Measurements from ENCODE around the gene NEK8. TPM values are rescaled to one million over a fixed set of nuclear protein-coding genes. Genes with fewer than 3 reads are reported as not detected.

The NEK8 gene
- total and polyA plus RNA-seq, 7 donors: 0.16 to 6.3 (median 1.6) TPM

- Histone ChIP-seq H3K9me3 (no peaks in the 10 kb centered on the region), H3K4me1 (peaks cover 0 to 38% (median 35%) of the 10 kb centered on the region in 4 donors), H3K27ac (no peak overlapping the region), H3K36me3 (peaks cover 0 to 25% (median 16%) of the 10 kb centered on the region in 4 donors), H3K27me3 (no peaks in the 10 kb centered on the region), H3K4me3 (no peak overlapping the region)
- no peak for TF ChIP-seq EP300 (IDR thresholded peaks at IDR 0.05)
- TF ChIP-seq POLR2A (IDR thresholded peaks at IDR 0.05): no peak
- TF ChIP-seq CTCF (IDR thresholded peaks at IDR 0.05): no peak
- TF ChIP-seq POLR2AphosphoS5 (IDR thresholded peaks at IDR 0.05): no peak
- DNase-seq: no peak
- WGBS, 2 donors: 66 to 85% methylated on average over 7 of the region's 7 CpGs
- intact Hi-C loops (cut with DNase I): loop anchor here (5.0 kb wide), 2 partner anchors 51 to 66 kb away; partner anchors contain the start of genes BLTP2, SDF2 and SUPT6H
These were observed 15.7 kb upstream of the NEK8 start for GRCh38 chr17:28712705-28713415.

GRCh38 chr17:28714281-28714680 lies 14.3 kb upstream of the NEK8 start:
- DNase-seq: no peak
- no peak overlapping the region for H3K4me3 ChIP-seq
- peaks cover 0 to 50% (median 49%) of the 10 kb centered on the region in 4 donors for H3K4me1 ChIP-seq
- TF ChIP-seq POLR2AphosphoS5 (IDR thresholded peaks at IDR 0.05) (no peak), CTCF (IDR thresholded peaks at IDR 0.05) (no peak), EP300 (IDR thresholded peaks at IDR 0.05) (no peak), POLR2A (IDR thresholded peaks at IDR 0.05) (no peak)
- H3K27ac ChIP-seq: no peak overlapping the region
- no peaks in the 10 kb centered on the region for H3K27me3 ChIP-seq
- no peaks in the 10 kb centered on the region for H3K9me3 ChIP-seq
- WGBS, 2 donors: 79 to 92% methylated on average over 3 of the region's 3 CpGs
- H3K36me3 ChIP-seq: peaks cover 0 to 25% (median 16%) of the 10 kb centered on the region in 4 donors
- intact Hi-C loops (cut with DNase I): loop anchor here (5.0 kb wide), 2 partner anchors 52 to 67 kb away; partner anchors contain the start of genes BLTP2, SDF2 and SUPT6H

GRCh38 chr17:28715217-28715616 lies 13.4 kb upstream of the NEK8 start:
- intact Hi-C loops (cut with DNase I): no loop called here
- Histone ChIP-seq H3K4me1 (peaks cover 0 to 52% (median 46%) of the 10 kb centered on the region in 4 donors), H3K4me3 (no peak overlapping the region), H3K27ac (no peak overlapping the region), H3K27me3 (no peaks in the 10 kb centered on the region), H3K9me3 (no peaks in the 10 kb centered on the region), H3K36me3 (peaks cover 0 to 25% (median 16%) of the 10 kb centered on the region in 4 donors)
- 89 to 96% methylated on average over 2 of the region's 2 CpGs for whole genome bisulfite sequencing, 2 donors
- TF ChIP-seq POLR2AphosphoS5 (IDR thresholded peaks at IDR 0.05) (no peak), CTCF (IDR thresholded peaks at IDR 0.05) (no peak), EP300 (IDR thresholded peaks at IDR 0.05) (no peak), POLR2A (IDR thresholded peaks at IDR 0.05) (no peak)
- DNase-seq: no peak

- intact Hi-C loops (cut with DNase I): no loop called here
- TF ChIP-seq POLR2A (IDR thresholded peaks at IDR 0.05) (no peak), POLR2AphosphoS5 (IDR thresholded peaks at IDR 0.05) (no peak), EP300 (IDR thresholded peaks at IDR 0.05) (no peak), CTCF (IDR thresholded peaks at IDR 0.05) (no peak)
- DNase-seq: peak; percentile 82
- peaks cover 0 to 34% (median 22%) of the 10 kb centered on the region in 4 donors for H3K36me3 ChIP-seq
- peaks cover 0 to 63% (median 53%) of the 10 kb centered on the region in 4 donors for H3K4me1 ChIP-seq
- H3K4me3 ChIP-seq: peak overlapping the region; percentile 66 to 83 (median 78)
- peak overlapping the region; percentile 91 to 95 (median 94) for H3K27ac ChIP-seq
- H3K9me3 ChIP-seq: no peaks in the 10 kb centered on the region
- H3K27me3 ChIP-seq: no peaks in the 10 kb centered on the region
- WGBS, 2 donors: 31 to 45% methylated on average over 63 of the region's 63 CpGs
These were observed 11.6 kb upstream of the NEK8 start for GRCh38 chr17:28716740-28717577.
